CD4-positive, alpha-beta T cell treated with Interleukin-4 for 4 hours (primary cell): Measurements from ENCODE around the gene ADPRS.
A peak's percentile ranks its signal among the peaks of the same experiment; 100 is the strongest.

Experiments used
- DNase-seq: peaks from one replicate; pipeline ENCODE4 v3.0.0-alpha.2; 2020

Gene ADPRS

DNA sequence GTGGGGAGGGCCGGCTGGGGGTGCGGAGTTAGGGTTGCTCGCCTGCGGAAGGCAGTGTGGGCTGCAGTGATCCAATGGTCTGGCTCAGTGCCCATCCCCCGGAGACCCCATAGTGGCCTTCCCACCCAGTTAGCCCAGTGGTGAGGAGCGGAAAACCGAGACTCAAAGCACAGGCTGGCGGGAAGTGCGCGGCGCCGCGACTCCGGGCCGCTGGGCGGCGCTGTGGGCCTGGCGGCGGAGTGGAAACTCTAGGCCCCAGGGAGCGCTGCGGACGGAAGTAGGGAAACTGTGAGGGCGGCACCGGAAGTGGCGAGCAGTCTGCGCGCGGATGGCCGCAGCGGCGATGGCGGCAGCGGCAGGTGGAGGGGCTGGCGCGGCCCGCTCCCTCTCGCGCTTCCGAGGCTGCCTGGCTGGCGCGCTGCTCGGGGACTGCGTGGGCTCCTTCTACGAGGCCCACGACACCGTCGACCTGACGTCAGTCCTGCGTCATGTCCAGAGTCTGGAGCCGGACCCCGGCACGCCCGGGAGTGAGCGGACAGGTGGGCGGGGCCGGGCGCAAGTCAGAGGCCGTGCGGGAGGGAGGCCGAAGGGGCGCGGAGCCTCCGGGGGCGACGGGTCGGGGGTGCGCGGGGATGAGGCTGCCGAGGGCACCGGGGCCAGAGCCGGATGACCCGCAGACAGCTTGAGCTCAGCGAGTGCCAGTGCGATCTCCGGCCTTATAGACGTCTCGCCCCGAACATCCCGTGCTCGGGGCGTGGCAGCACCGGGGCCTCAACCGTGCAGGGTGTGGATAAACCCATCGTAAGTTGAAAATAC, at the start of gene ADPRS:
ADPRS (plus strand) TSS at position 316 of the 816 bp plus-strand sequence; CDS start at position 329, 13 bp downstream.
- peak; percentile 89 for DNase-seq

DNA sequence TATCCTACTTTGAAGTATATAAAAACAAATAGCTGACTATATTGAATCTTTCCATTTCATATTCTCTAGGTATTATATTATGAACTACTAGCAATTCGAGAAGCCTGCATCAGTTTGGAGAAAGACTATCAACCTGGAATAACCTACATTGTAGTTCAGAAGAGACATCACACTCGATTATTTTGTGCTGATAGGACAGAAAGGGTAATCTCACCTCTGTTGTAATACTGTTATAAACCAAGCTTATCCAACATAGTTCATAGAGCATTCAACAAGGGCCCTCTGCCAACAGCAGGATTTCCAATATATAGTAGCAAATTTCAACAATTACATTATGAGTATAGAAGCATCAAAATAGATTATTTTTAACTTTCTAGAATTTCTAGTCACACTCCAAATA, 48.5 kb upstream of the ADPRS start:
- no peak for DNase-seq

GRCh38 chr1:36051821-36052220, 36.9 kb upstream of the ADPRS start:
- DNase-seq = no peak

DNA sequence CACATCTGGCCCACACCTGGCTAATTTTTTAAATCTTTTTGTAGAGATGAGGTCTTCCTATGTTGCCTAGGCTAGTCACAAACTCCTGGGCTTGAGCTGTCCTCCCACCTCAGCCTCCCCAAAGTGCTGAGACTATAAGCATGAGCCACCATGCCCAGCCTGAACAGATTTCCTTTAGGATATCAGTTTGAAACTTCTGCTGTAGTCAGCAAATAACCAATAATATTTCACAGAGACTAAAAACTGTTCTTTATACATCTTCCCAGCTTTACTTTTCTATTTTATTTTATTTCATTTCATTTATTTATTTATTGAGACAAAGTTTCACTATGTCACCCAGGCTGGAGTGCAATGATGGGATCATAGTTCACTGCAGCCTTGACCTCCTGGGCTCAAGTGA, 34.7 kb upstream of the ADPRS start:
- no peak for DNase-seq

GRCh38 chr1:36055706-36056105, 33.0 kb upstream of the ADPRS start:
- no peak for DNase-seq

- no peak for DNase-seq
Observed at GRCh38 chr1:36062315-36062714, 26.4 kb upstream of the ADPRS start.

- no peak for DNase-seq
Observed at GRCh38 chr1:36067871-36068270, 20.8 kb upstream of the ADPRS start.

DNA sequence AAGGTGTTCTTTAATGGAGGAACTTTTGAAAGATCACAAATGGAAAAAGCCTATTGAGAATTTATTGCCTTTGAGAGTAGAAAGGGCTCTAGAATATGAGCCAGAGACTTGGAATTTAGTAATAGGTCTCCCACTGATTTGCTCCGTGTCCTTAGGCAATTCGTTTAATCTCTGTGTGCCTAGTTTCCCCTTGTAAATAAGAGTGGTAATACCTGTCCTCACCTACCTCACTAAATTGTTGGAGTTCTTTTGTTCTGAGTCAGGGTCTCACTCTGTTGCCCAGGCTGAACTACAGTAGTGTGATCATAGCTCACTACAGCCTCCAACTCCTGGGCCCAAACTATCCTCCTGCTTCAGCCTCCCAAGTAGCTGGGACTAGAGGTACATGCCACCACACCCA, 19.8 kb upstream of the ADPRS start:
- DNase-seq = no peak

GRCh38 chr1:36070349-36070748, 18.3 kb upstream of the ADPRS start:
- no peak for DNase-seq

DNA sequence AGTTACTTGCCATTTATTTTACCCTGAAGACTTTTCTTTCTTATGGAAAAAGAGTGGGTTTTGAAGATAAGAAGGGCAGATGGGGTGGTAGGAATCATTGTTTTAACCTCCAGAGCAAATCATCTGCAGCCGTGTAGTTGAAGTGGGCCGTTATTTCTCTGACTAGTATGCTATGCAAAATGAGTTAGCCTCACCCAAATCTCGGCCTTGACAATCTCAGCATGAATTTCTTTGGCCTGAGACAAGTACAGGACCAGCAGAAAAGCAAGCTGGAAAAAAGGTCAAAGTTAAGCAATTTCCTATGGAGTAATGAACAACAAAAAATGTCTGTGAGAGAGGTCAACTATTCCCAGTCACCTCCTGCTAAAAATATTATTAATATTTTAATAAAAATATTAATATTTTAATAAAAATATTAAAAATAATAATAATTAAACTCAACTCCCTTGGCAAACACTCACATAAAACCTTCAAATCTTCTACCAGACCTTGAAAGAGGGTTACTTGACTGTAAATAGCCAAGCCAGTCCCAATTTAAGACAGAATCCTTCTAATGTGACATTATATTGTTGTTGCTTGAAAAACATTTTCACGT, 11.6 kb upstream of the ADPRS start:
- DNase-seq = no peak

DNA sequence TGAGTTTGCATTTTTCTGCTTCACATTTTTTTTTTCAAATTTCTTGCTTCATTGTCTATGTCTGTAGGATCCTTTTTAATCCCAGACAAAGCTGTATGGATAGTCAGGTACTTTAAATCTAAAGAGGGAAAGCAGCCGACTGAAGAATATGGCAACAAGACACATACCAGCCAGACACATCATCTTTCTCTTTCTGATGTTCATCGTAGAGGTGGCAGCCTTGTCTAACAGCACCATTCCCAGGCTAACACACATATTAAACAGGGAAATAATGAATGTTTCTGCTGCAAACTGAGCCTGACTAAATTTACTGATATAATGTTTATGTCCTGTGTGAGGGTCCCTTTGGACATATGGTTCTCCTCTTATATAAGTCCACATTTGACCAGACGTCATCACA, 8.5 kb upstream of the ADPRS start:
- DNase-seq = no peak

DNA sequence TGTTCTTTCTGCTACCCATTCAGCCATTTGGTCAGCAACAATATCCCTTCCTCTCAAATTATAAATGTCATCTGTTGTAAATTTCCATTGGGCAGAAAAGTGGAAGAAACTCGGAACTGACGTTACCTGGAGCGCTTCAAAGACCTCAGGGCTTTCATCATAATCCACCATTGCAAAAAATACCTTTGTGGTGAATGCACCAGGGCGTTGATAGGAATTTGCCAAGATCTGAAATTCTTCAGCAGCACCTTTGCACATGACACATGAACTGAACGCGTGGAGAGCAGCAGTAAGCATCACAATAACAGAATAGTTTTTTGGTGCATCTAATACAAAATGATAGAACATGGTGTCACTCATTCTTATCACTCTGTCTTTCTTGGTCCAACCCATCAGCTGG, 7.9 kb upstream of the ADPRS start:
- DNase-seq = no peak

DNA sequence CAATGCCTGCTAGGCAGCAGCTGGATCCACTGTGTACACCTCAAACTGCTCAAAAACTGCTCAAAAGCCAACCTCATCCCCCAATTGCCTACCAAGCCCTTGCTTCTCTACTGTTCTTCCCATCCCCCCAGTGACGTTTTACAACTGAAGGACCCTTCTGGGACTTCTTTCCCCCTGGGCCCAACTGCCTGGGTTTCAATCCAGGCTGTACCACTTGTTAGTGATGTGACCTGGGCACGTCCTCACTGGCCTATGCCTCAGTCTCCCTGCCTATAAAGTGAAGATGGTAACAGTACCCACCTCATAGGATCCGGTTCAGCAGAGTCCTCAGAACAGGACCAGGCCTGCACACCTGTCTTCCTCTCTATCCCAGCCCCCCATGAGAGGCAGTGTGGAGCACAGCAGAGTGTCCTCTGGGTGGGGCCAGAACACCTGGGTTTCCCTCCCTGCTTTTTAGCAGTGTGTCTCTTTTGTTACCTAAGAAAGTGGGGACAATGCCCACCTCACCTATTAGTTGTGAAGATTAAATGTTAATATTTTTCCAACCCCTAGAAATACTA, 6.7 kb upstream of the ADPRS start:
- no peak for DNase-seq

DNA sequence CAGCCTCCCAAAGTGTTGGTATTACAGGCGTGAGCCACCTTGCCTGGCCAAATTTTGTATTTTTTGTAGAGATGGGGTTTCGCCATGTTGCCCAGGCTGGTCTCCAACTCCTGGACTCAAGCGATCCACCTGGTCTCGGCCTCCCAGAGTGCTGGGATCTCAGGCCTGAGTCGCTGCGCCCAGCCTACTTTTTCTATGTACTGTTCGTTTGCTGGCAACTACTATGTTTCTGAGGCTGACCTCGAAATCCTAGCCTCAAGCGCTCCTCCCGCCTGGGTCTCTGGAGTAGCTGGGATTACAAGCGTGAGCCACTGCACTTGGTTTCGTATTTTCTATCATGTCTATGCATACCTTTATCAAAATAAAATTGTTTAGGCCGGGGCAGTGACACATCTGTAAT, 5.5 kb upstream of the ADPRS start:
- no peak for DNase-seq

- DNase-seq = no peak
Observed at GRCh38 chr1:36083635-36084496, 4.8 kb upstream of the ADPRS start, which contains the start of gene TEKT2. TSS of gene TEKT2 (plus strand) at chr1:36084094. CDS start at chr1:36084922, 828 bp downstream.

DNA sequence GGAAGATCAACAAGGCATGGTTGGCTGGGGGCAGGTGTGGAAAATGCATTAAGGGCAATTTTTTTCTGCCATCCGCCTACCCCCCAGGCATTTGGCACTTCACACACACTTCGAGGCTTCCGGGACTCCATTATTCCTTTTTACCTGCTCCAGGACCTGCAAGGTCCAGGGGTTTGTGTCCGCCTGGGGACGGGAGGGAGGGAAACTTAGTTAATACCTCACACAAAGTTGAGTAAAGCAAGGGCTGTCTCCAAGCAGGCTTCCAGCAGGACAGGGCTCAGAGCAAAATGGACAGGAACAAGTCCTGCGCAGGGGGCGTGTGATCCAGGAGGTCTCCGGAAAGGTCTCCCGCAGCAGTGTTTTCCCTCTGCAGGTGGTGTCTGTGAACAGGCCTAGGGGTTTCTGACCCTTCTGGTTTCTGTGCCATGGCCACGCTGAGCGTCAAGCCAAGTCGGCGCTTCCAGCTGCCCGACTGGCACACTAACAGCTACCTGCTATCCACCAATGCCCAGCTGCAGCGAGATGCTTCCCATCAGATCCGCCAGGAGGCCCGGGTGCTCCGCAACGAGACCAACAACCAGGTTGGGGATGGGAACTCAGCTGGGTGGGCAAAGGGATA, 4.1 kb upstream of the ADPRS start:
- no peak for DNase-seq

- no peak for DNase-seq
Observed at GRCh38 chr1:36085126-36085525, 3.6 kb upstream of the ADPRS start.

DNA sequence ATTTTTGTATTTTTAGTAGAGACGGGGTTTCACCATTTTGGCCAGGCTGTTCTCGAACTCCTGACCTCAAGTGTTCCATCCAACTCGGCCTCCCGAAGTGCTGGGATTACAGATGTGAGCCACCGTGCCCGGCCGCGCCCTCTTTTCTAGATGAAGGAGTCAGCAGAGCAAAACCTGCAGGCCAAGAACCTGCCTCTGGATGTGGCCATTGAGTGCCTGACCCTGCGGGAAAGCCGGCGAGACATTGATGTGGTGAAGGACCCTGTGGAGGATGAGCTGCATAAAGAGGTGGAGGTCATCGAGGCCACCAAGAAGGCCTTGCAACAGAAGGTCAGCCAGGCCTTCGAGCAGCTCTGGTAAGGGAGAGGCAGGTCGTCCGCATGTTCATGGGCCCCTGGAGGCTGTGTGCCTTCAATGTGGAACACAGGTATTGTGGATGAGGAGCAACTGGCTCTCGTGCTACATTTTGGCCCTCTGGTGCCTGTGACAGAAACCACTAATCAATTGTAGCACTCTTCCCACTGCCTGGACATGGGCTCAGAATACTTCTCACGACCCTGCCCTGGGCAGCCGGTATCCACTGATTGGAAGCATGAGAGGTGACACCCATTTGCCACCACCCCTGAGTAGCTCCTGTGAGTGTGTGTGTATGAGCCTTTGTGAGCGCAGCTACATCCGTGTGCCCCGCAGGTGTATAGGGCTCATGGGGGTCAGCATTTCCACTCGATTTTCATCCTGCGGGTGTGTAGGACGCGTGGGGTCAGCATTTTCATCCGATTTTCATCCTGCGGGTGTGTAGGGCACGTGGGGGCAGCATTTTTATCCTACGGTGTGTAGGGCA, 2.8 kb upstream of the ADPRS start:
- DNase-seq = no peak

DNA sequence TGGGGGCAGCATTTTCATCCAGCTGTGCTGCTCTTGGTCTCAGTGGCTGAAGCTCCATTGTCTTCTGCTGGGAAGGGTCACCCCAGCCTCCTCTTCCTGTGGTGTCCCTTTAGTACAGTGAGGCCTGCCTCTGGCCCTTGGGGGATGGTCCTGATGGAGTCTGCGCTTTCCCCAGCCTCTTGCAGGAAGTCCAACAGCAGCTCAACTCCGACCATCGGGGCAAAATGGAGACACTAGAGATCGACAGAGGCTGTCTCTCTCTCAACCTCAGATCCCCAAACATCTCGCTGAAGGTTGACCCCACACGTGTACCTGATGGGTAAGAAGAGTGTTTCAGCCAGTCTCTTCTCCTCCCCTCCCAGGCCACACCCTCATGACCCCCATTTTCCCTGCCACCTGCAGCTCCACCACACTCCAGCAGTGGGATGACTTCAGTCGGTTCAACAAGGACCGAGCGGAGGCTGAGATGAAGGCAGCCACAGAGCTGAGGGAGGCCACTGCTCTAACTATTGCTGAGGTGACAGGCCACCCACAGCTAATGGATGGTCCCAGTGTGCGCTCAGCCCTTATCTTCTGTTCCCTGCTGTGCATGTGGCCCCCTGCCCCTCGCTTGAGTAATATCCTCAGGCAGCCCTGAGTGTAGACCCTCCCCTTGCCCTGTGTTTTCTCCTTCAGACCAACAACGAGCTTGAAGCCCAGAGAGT, 2.0 kb upstream of the ADPRS start:
- DNase-seq = no peak

DNA sequence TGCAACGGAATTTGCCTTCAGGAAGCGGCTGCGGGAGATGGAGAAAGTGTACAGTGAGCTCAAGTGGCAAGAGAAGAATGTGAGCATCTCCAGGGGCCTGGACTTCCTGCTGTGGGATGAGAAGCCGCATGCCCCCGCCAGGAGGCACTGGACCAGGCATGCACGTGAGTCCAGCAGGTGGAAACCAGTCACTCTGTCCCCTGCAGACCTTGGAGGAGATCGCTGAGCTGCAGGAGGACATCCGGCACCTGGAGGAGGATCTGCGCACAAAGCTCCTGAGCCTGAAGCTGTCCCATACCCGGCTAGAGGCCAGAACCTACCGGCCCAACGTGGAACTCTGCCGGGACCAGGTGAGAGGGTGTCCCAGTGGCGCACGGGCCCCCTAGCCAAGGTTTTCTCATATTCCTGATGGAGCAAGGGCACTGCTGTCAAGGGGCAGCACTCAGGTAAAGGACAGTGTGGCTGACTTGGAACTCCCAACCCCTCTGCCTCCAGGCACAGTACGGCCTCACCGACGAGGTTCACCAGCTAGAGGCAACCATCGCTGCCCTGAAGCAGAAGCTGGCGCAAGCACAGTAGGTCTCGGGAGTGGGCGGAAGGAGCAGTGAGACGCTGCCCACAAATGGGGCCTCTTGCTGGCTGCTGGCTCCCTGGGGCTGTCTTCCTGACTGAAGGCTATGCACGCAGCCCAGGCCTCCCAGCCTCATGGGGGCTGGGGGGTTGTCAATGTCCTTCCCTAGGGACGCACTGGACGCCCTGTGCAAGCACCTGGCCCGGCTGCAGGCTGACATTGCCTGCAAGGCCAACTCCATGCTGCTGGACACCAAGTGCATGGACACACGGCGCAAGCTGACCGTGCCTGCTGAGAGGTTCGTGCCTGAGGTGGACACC, 1.2 kb upstream of the ADPRS start:
- DNase-seq = no peak
